Frontal cortex (tissue), 4 donors: Measurements from ENCODE around the gene MAD1L1. TPM values are rescaled to one million over a fixed set of nuclear protein-coding genes. Genes with fewer than 3 reads are reported as not detected.

Experiments
- DNase-seq, 2 donors: peaks; one replicate each; pipeline ENCODE4 v3.0.0; 2012; ENCODE audit warnings: low spot score in 2 of 2
- FAIRE-seq: peaks from 2 replicates; lab custom pipeline; 2012; peaks lifted over from hg19 to GRCh38; lab: Jason Lieb, UNC
- total RNA-seq: library from RNA; depleted of rRNA; stranded (reverse); fragments of >200 nt; gene quantifications from one replicate; pipeline ENCODE4 v1.2.3, GENCODE V29; 2014
- donor health status: control.
- donor health status: control.
- donor health status: control.

The MAD1L1 gene
- total RNA-seq, 1 donor from 2014 or later: 37.1 TPM

DNA sequence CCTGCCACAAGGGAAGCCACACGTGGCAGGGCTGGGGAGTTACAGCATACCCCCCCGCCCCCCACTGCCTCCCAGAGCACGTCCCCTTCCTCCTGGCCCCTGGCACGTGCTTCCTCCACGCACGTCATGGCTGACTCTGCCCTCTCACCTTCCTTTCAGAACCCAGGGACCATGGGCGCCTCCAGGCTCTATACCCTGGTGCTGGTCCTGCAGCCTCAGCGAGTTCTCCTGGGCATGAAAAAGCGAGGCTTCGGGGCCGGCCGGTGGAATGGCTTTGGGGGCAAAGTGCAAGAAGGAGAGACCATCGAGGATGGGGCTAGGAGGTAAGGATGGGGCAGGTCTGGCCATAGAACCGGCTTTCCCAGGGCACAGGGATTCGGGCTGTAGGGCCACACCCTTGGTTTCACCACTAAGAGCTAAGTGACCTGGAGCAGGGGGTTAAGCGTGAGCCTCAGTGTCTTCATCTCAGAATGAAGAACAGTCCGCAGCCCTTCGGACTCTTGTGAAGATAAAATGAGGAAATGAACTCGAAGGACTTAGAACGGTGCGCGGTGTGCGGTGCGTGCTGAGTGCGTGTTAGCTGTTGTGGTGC is 11.8 kb upstream of the MAD1L1 start:
- FAIRE-seq (no peak), DNase-seq (no peak)

DNA sequence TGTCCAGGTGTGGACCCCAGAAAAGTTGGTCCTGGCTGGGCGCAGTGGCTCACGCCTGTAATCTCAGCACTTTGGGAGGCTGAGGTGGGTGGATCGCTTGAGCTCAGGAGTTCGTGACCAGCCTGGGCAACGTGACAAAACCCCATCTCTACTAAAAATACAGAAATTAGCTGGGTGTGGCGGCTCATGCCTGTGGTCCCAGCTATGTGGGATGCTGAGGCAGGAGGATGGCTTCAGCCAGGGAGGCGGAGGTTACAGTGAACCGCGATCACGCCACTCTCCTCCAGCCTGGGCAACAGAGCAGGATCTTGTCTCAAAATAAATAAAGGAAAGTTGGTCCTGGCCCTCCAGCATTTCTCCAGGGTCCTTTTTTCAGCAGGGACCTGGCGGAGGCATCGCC is 10.7 kb upstream of the MAD1L1 start:
- FAIRE-seq: no peak
- DNase-seq: no peak

DNA sequence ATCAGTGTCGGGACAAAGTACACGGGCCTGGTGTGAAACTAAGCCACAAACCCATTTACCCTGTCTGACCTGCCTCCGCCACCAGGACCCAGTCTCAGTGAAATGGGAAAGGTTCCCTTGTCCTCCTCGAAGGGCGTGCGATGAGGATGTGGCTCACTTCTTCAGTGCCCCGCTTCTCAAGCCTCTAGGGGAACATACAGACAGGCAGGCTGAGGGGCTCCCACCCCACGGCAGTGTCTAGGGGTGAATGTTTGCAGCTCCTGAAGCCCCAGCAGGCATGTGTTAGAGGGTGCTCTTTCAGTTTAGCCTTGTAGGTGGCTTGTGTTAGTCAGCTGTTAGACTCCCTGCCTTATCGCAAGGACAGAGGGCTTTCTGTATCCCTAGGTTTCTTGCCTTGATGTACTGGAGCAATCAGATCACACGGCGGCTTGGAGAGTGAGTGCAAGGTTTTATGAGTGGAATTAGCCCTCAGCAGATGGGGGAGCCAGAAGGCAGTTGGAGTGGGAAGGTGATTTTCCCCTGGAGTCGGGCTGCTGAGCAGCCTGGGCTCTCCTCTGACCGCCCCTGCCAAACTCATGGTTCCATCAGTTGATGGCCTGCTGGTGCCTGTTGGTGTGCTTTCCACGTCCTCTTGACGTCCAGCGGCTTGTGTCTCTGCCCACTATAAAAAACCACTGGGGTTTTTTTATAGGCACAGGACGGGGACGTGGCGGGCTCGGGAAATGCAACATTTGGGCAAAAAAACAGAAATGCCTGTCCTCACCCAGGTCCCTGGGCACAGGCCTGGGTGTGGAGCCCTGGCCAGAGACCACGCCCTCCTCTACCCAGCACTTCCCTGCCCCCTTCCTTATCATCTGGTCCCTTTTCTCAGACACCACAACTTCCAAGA is 10.0 kb upstream of the MAD1L1 start:
- no peak for DNase-seq
- no peak for FAIRE-seq

DNA sequence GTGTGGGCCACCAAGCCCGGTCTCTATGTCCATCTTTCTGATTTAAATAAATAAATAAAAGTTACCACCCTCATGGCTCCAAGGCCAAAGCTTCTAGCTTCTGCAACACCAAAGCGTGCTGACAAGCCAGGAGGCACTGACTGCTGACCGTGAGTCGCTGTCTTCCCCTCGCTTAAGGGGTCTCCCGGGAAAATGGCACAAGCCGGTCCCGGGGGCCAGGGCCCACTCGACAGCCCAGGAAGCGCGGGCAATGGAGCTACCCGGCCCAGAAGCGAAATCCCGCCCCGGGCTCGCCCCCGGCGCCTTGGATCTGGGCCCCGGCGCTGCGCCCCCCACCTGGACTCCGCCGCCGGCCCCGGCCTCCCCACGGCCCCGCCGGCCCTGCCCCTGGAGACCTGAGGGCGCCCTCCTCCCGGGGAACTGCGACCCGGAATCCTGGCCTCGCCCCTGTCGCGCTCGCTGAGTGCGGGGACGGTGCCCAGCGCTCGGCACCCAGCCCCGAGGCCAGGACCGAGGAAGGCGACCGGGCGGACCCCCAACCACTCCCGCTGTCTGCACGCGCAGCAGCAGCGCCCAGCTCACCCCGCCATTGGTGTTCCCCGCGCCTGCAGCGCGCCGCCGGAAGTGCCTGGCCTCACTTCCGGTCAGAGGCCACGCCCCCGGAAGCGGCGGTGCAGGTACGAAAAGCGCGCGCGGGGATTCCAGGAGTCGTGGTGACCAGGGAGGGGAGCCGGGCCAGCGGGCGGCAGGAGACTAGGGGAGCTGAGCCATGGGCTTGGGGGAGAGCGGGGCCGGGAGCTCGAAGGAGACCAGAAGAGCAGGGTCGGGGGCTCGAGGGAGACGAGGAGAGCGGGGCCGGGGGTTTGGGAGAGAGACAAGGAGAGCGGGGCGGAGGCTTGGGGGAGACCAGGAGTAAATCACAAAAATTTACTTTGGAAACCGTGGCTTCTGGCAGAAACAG is 9.1 kb upstream of the MAD1L1 start, which contains the start of the genes MRM2 and NUDT1:
Gene MRM2 (minus strand): TSS at position 626 of the 961 bp plus-strand sequence. CDS start 36 bp downstream, at position 590.
Gene NUDT1 (plus strand): TSS at position 647 of the 961 bp plus-strand sequence. CDS start 2,349 bp downstream, outside the sequence.
- FAIRE-seq (no peak), DNase-seq (peak; percentile 89 to 93)

DNA sequence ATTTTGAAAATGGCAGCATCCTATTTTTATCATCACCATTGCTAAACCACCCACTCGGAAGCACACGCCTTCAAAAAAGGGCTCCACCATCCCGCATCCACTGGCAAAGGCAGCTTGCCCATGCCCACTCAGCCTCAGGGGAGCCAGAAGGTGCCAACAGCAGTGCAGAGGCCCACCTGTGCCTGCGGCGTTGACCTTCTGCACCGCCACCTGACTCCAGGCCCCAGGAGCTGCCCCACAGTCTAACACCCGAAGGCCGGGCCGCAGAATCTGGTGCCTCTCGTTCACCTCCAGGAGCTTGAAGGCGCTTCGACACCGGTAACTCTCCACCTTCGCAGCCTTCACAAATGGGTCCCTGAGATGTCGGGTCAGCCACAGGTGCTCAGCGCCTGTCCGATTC is 6.5 kb upstream of the MAD1L1 start:
- DNase-seq (no peak), FAIRE-seq (no peak)

DNA sequence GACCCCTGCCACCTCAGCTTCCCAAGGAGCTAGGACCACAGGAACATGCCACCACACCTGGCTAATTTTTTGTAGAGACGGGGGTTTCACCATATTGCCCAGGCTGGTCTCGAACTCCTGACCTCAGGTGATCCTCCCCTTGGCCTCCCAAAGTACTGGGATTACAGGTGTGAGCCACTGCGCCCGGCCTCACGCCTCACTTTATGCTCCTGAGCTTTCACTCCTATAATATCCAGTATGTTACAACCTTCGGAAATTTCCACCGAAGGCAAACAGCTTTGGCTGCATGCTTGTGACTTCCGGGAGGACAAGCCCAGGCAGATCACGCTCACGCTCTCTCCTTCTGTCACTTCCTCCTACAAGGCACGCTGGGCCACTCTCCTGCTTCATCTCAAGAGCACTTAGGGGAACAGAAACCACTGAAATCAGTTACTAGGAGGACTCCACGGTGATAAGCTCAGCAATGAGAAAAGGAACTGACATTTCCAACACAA is 4.4 kb upstream of the MAD1L1 start:
- DNase-seq (no peak), FAIRE-seq (no peak)

DNA sequence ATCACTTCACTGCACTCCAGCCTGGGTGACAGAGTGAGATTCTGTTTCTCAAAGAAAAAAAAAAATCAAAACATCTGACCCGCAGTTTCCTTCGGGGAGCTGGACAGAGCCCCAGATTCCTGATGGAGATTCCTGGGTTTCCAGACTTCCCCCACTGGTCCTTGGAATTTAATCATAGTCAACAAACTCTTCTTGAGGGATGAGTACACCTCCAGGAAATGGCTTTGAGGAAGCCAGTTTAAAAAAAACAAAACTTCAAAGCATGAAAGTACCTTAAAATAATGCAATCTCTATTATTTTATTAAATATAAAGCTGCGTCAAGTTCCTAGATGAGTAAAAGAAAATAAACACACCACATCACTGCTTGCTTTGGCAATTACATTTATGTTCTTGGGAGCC is 1.2 kb upstream of the MAD1L1 start:
- DNase-seq (no peak), FAIRE-seq (no peak)

DNA sequence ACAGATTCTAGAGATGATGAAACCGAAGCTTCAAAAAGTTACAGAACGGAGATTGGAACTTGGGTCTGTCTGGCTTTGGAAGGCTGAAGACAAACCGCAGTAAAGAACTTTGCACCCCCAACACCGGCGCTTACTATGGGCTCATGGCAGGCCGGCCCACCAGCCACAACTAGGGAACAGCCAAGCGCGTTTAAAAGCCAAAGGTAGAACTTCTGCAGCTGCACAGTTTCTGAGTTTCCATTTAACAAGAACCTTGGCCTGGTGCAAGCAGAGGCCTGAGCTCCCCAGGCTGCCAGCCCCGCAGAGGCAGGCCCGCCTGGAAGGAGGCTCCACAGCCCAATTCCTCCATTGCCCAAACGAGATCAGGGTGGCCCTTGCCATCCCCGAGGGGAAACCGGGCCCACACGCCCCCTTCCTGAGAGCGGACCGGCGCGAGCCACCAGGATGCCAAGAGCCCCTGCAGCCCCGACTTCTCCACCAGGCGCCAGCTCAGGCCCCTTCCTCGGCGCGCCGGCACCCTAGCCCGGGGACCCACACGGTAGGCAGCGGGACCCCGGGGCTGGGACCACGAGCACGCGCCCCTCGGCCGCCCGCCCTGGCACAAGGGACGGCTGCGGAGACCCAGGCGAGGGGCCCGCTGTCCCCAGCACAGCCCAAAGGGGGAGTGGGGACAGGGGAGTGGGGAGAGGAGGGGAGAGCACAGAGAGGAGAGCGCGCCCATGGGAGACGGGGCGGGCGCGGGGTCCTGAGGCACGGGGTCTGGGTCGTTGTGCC is 566 bp downstream of the MAD1L1 start:
- FAIRE-seq (no peak), DNase-seq (no peak)

DNA sequence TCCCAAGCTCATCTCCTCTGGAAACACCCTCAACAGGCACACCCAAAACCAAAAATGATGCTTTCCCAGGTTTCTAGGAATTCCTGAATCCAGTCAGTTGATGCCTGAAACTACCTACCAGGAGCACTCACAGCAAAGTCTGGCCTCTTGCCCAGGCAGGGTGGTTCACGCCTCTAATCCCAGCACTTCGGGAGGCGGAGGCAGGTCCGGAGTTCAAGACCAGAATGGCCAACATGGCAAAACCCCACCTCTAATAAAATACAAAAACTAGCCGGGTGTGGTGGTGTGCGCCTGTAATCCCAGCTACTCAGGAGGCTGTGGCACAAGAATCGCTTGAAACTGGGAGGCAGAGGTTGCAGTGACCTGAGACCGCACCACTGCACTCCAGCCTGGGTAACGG is 1.9 kb downstream of the MAD1L1 start:
- FAIRE-seq: no peak
- no peak for DNase-seq

DNA sequence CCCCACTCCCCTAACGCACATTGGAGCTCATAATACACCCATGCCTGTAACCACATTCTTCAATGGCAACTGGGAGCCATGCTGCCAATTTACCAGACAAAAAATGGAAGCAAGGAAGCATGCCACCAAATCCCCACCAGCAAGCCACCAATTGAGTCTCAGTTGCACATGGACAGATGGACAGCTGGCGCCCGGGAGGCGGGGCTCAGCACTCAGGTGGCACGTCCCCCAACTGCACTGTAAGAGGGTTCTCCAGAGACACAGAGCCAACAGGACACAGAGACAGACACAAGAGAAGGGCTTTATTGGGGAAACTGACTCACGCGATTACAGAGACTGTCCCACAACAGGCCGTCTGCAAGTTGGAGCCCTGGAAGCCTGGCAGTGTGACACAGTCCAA is 2.5 kb downstream of the MAD1L1 start:
- DNase-seq (no peak), FAIRE-seq (no peak)

DNA sequence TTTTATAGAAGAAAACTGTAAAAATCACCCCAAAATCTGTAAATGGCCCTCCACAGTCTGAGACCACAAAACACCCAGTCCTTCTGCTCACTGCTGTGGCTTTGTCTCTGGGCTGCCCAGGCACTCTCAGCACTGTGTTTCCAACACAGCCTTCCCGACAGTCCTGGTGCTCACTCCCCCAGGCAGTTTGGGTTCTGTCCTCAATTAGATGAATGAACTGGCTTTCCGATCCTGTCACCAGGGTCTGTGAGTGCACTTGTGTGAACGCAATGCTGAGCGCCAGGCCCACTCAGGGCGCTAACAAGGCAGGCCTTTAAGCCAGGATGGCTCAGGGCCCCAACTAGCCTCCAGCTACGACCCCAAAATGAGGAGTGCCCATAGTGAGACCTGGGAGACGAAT is 3.3 kb downstream of the MAD1L1 start:
- FAIRE-seq: no peak

DNA sequence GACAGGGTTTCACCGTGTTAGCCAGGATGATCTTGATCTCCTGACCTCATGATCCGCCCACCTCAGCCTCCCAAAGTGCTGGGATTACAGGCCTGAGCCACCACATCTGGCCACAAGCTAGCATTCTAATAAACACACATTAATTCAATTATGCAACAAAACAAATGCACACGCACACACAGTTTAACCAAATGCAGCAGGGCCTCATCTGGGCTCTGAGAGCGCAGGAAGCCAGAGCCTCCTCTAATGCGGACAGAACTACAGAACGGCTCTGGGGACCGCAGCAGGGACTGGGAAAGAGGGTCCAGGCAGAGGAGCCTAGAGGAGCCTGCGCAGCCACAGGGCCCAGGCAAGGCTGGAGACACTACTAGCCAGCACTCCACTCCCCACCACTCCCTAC is 3.8 kb downstream of the MAD1L1 start:
- no peak for FAIRE-seq
- no peak for DNase-seq

More for the DNA sequence above, 3.3 kb downstream of the MAD1L1 start:
- no peak for DNase-seq

DNA sequence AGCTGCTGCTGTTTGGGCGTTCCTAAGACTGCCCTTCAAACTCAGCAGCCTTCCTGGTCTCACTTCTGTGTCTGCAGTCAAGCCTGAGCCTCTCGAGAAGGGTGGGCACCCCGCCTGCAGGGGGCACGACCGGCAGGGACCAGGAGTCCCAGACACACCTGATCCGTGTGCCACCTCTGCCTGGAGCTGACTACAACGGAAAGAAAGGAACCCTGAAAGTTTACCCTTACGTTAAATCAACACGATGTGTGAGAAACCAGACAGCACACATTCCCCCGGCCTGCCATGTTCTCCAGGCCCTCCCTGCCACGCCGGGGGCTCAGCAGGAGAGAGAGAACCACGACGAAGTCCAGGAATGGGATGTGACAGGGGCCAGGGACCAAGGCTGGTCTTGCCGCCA is 5.0 kb downstream of the MAD1L1 start:
- DNase-seq (no peak), FAIRE-seq (no peak)

DNA sequence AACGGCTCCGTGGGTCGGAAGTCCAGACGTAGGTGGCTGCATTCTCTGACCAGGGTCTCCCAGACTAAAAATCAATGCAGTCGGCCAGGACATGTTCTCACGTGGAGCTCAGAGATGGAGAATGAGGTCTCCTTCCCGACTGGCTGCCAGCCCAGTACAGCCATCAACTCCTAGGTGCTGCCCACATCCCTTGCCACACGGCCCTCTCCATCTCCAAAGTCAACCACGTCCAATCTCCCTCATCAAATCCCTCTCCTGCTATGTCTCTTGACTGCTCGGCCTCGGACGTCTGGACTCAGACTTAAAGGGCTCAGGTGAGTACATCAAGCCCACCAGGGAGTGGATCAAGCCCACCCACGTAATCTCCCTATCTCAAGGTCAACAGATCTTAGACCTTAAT is 6.9 kb downstream of the MAD1L1 start:
- DNase-seq (no peak), FAIRE-seq (no peak)

DNA sequence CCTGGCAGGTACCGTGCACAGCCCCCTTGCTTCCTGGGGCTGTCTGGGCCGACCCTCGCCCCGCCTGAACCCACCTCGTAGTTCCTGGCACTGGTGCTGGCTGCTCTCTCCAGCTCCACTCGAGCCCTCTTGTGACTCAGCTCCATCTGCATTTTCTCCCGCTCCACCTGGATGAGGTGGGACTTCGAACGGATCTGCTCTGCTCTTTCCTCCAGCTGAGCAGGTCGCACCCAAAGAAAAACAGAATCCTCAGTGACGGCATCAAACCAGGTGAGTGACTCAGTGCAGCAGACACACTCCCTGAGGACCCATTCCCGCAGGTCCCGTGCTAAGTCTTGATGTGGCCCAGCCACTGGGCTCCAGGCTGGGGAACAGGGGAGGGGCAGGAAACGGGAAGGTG is 7.4 kb downstream of the MAD1L1 start:
- no peak for DNase-seq
- no peak for FAIRE-seq

DNA sequence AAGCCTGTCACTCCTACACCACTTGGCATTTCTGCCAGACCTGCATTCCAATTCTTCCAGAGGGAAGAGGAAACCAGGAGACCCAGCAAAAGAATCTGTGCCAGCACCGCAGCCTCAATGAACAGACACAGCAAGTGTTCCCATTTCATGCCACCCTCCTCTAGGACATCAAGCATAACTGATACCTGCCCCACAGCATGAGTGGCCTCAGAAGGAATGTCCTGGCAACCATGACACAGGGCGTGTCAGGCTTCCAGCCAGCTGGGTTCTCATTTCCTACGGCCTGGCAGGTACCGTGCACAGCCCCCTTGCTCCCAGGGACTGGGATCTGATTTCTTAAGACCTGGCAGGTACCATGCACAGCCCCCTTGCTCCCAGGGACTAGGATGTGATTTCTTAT is 7.8 kb downstream of the MAD1L1 start:
- FAIRE-seq: no peak

DNA sequence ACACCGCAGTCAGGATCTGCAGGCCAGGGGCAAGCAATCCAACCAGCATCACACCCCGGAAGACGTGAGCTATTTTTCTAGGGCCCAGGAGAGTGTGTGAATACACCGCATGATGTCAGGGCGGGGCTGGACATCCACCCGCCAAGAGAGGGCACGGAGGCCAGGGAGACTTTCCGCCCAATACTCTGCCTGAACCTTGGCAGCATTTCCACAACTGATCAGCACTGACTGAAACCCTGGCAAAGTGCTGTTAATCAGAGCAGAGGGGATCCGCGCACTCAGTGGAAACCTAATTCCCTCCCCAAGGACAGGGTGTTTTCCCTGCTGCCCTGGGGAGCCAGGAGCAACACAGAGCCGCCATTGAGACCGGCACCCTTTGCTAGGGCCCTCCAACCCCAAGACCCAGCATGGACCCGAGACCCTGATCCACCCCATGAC is 8.2 kb downstream of the MAD1L1 start:
- FAIRE-seq (no peak), DNase-seq (no peak)

More for the DNA sequence above, 7.8 kb downstream of the MAD1L1 start:
- no peak for DNase-seq

DNA sequence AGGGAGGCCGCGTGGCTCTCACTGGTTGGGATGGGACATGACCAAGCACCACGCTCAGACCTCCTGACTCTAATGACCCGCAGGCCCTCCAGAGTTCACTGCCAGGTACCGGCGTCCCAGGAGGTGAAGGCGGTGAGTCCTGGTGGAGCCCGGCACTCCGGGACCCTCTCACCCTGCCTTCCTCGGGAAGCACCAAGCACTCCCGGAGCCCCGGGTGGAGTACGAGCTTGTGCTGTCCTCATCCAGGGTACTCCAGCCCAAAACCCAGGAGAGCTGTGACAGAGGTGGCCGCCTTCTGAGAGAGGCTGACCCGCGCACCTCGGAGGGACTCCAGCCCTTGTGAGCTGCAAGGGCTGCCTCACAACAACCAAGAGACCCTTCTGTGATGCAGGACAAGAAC is 9.4 kb downstream of the MAD1L1 start:
- DNase-seq (no peak), FAIRE-seq (no peak)

DNA sequence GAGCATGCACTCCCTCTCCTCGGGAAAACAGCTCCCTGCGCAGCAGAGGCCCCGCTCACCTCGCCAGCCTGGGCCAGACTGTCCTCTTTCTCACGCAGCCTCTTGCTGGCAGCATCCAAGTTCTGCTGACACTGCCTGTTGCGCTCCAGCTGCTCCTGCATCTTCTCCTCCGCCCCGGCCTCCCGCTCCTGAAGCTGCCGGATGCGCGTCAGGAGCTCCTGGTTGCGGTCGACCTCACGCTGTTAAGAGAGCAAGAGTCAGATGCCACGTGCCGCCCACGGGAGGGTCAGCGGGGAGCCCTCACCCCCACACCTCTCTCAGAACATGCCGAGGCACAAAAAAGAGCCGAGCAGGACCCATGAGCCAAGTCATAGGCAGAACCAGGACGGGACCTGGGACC is 10.2 kb downstream of the MAD1L1 start:
- DNase-seq (no peak), FAIRE-seq (no peak)
